ENCODE data around the gene KCNMA1.

The KCNMA1 gene

GRCh38 chr10:77593771-77594470 is 43.7 kb downstream of the KCNMA1 start:
- no peak overlapping the region for H3K4me2 ChIP-seq
- no peak overlapping the region for H2AFZ ChIP-seq (ENCODE audit: low read depth)
- no peaks in the 10 kb centered on the region for H3K27me3 ChIP-seq (ENCODE audit: insufficient read depth, low read depth)
- no peak overlapping the region for H3K27ac ChIP-seq
- H3K4me1 ChIP-seq (ENCODE audit: low read depth, poor library complexity, severe bottlenecking), result no peaks in the 10 kb centered on the region
- no peaks in the 10 kb centered on the region for H3K79me2 ChIP-seq (ENCODE audit: insufficient read depth, low read depth)
- H3K4me3 ChIP-seq (IDR thresholded peaks at IDR 0.05; ENCODE audit: insufficient read depth, low read depth, low read length), result no peak overlapping the region
- no peak for TF ChIP-seq CTCF (conservative IDR thresholded peaks at IDR 0.05; ENCODE audit: low read depth, low read length)
- no peak overlapping the region for H3K9ac ChIP-seq
- H3K36me3 ChIP-seq (ENCODE audit: insufficient read depth), result no peaks in the 10 kb centered on the region
- H4K20me1 ChIP-seq (ENCODE audit: insufficient read depth), result no peaks in the 10 kb centered on the region

GRCh38 chr10:77592946-77593636 is 44.5 kb downstream of the KCNMA1 start:
- Histone ChIP-seq H2AFZ (ENCODE audit: low read depth) (no peak overlapping the region), H3K36me3 (ENCODE audit: insufficient read depth) (no peaks in the 10 kb centered on the region), H3K4me3 (IDR thresholded peaks at IDR 0.05; ENCODE audit: insufficient read depth, low read depth, low read length) (no peak overlapping the region), H3K79me2 (ENCODE audit: insufficient read depth, low read depth) (no peaks in the 10 kb centered on the region), H3K27me3 (ENCODE audit: insufficient read depth, low read depth) (no peaks in the 10 kb centered on the region), H4K20me1 (ENCODE audit: insufficient read depth) (no peaks in the 10 kb centered on the region), H3K9ac (no peak overlapping the region), H3K27ac (no peak overlapping the region), H3K4me1 (ENCODE audit: low read depth, poor library complexity, severe bottlenecking) (no peaks in the 10 kb centered on the region), H3K4me2 (no peak overlapping the region)
- no peak for TF ChIP-seq CTCF (conservative IDR thresholded peaks at IDR 0.05; ENCODE audit: low read depth, low read length)

GRCh38 chr10:77592510-77592909 is 45.1 kb downstream of the KCNMA1 start:
- no peaks in the 10 kb centered on the region for H3K27me3 ChIP-seq (ENCODE audit: insufficient read depth, low read depth)
- H3K79me2 ChIP-seq (ENCODE audit: insufficient read depth, low read depth), result no peaks in the 10 kb centered on the region
- no peak overlapping the region for H2AFZ ChIP-seq (ENCODE audit: low read depth)
- no peak overlapping the region for H3K27ac ChIP-seq
- H3K36me3 ChIP-seq (ENCODE audit: insufficient read depth), result no peaks in the 10 kb centered on the region
- H4K20me1 ChIP-seq (ENCODE audit: insufficient read depth), result no peaks in the 10 kb centered on the region
- no peak overlapping the region for H3K9ac ChIP-seq
- no peak overlapping the region for H3K4me2 ChIP-seq
- no peak for TF ChIP-seq CTCF (conservative IDR thresholded peaks at IDR 0.05; ENCODE audit: low read depth, low read length)
- no peak overlapping the region for H3K4me3 ChIP-seq (IDR thresholded peaks at IDR 0.05; ENCODE audit: insufficient read depth, low read depth, low read length)
- H3K4me1 ChIP-seq (ENCODE audit: low read depth, poor library complexity, severe bottlenecking), result no peaks in the 10 kb centered on the region

GRCh38 chr10:77591238-77591880 is 46.2 kb downstream of the KCNMA1 start:
- TF ChIP-seq CTCF (conservative IDR thresholded peaks at IDR 0.05; ENCODE audit: low read depth, low read length), result no peak
- Histone ChIP-seq H3K79me2 (ENCODE audit: insufficient read depth, low read depth) (no peaks in the 10 kb centered on the region), H4K20me1 (ENCODE audit: insufficient read depth) (no peaks in the 10 kb centered on the region), H3K27me3 (ENCODE audit: insufficient read depth, low read depth) (no peaks in the 10 kb centered on the region), H3K9ac (no peak overlapping the region), H3K27ac (no peak overlapping the region), H3K4me3 (IDR thresholded peaks at IDR 0.05; ENCODE audit: insufficient read depth, low read depth, low read length) (no peak overlapping the region), H3K4me1 (ENCODE audit: low read depth, poor library complexity, severe bottlenecking) (no peaks in the 10 kb centered on the region), H2AFZ (ENCODE audit: low read depth) (no peak overlapping the region), H3K4me2 (no peak overlapping the region), H3K36me3 (ENCODE audit: insufficient read depth) (no peaks in the 10 kb centered on the region)

Data from KMS-11 (cell line).